ENCODE data around the gene KARS1.

Gene KARS1

DNA sequence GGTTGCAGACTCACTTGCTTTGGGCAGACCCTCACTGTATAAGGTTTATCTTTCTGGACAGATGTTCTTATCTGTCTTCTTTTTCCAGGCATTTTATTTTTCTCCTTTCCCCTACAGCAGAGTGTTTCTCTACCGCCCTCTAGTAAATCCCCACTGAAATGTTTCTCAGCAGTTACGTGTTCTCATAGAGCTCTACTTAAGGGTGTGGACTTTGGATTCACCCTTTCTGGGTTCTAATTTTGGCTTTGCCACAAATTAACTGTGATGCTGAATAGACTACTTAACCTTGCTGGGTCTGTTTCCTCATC, 26.3 kb downstream of the KARS1 start:
- Histone ChIP-seq H3F3A (ENCODE audit: insufficient read depth, low read length) (no peaks in the 10 kb centered on the region), H2AFZ (ENCODE audit: low read length) (no peak overlapping the region), H3K9ac (ENCODE audit: low read length) (no peak overlapping the region), H3K27me3 (ENCODE audit: insufficient read depth, low read length) (no peaks in the 10 kb centered on the region), H3K4me3 (ENCODE audit: low read depth, low read length, poor library complexity, severe bottlenecking) (peak overlapping the region; percentile 92), H3K27ac (ENCODE audit: low read depth, low read length, poor library complexity, severe bottlenecking) (no peak overlapping the region), H3K4me1 (ENCODE audit: insufficient read depth, low read length, severe bottlenecking) (peaks cover 23% of the 10 kb centered on the region), H3K9me2 (ENCODE audit: low read depth, low read length) (no peaks in the 10 kb centered on the region), H3K9me3 (ENCODE audit: low read length) (no peaks in the 10 kb centered on the region), H3K4me2 (ENCODE audit: low read length) (peak overlapping the region; percentile 96), H3K36me3 (ENCODE audit: insufficient read depth, low read length) (peaks cover 51% of the 10 kb centered on the region), H4K20me1 (ENCODE audit: insufficient read depth, low read length) (no peaks in the 10 kb centered on the region), H3K79me2 (ENCODE audit: insufficient read depth, low read length) (peaks cover 6% of the 10 kb centered on the region; the same call in 1 of the 2 replicates)
- TF ChIP-seq, protein P1, sequence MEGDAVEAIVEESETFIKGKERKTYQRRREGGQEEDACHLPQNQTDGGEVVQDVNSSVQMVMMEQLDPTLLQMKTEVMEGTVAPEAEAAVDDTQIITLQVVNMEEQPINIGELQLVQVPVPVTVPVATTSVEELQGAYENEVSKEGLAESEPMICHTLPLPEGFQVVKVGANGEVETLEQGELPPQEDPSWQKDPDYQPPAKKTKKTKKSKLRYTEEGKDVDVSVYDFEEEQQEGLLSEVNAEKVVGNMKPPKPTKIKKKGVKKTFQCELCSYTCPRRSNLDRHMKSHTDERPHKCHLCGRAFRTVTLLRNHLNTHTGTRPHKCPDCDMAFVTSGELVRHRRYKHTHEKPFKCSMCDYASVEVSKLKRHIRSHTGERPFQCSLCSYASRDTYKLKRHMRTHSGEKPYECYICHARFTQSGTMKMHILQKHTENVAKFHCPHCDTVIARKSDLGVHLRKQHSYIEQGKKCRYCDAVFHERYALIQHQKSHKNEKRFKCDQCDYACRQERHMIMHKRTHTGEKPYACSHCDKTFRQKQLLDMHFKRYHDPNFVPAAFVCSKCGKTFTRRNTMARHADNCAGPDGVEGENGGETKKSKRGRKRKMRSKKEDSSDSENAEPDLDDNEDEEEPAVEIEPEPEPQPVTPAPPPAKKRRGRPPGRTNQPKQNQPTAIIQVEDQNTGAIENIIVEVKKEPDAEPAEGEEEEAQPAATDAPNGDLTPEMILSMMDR (IDR thresholded peaks at IDR 0.05; ENCODE audit: low read length) = peak; percentile 71
- TF ChIP-seq EZH2 (IDR thresholded peaks at IDR 0.05; ENCODE audit: borderline replicate concordance, low read length) = no peak

DNA sequence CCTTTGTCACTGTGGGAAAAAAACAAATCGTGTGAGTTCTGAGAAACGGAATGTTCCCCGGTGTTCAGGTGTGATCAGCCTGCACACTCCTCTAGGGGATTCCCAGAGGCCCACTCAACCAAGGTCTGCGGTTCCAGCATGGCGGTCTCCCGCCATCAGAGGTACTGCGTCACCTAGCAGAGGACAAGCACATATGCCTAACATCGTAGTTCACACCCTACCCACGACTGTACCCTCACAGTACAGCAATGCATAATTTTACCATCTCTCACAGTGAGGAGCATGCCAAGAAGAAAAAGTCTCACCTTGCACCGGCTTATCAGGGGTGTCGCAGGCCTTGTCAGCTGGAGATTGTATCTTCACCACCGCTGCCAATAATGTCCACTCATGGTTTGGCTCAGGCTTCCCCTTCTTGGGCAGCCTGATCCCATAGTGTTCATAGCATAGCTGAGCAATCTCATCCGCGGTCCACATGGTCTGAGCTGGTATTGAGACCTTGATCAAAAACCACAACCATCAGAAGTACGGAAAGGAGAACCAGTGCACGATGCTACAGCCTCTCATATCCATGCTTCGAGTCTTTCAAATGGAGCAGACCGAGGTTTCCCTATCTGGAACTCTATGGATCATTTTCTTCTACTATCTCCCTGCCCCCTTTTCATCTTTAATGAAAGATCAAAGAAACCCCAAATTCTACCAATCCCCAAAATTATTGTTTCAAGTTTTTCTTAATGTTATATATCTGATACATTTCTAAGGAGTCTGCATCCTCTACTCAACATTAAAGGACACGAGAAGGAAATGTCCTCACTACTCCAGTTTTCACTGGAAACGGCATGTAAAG, 26.9 kb downstream of the KARS1 start:
- Histone ChIP-seq H3K4me2 (ENCODE audit: low read length) (peak overlapping the region; percentile 96; the same call in 1 of the 2 replicates), H3K9me2 (ENCODE audit: low read depth, low read length) (no peaks in the 10 kb centered on the region), H2AFZ (ENCODE audit: low read length) (no peak overlapping the region), H3K4me3 (ENCODE audit: low read depth, low read length, poor library complexity, severe bottlenecking) (no peak overlapping the region), H3K9me3 (ENCODE audit: low read length) (no peaks in the 10 kb centered on the region), H3K4me1 (ENCODE audit: insufficient read depth, low read length, severe bottlenecking) (peaks cover 23% of the 10 kb centered on the region), H3K27me3 (ENCODE audit: insufficient read depth, low read length) (no peaks in the 10 kb centered on the region), H3K79me2 (ENCODE audit: insufficient read depth, low read length) (peaks cover 6% of the 10 kb centered on the region; the same call in 1 of the 2 replicates), H3F3A (ENCODE audit: insufficient read depth, low read length) (no peaks in the 10 kb centered on the region), H3K9ac (ENCODE audit: low read length) (no peak overlapping the region), H4K20me1 (ENCODE audit: insufficient read depth, low read length) (no peaks in the 10 kb centered on the region), H3K36me3 (ENCODE audit: insufficient read depth, low read length) (peaks cover 51% of the 10 kb centered on the region), H3K27ac (ENCODE audit: low read depth, low read length, poor library complexity, severe bottlenecking) (no peak overlapping the region)
- no peak for TF ChIP-seq EZH2 (IDR thresholded peaks at IDR 0.05; ENCODE audit: borderline replicate concordance, low read length)
- TF ChIP-seq, protein P1 (IDR thresholded peaks at IDR 0.05; ENCODE audit: low read length) = no peak

DNA sequence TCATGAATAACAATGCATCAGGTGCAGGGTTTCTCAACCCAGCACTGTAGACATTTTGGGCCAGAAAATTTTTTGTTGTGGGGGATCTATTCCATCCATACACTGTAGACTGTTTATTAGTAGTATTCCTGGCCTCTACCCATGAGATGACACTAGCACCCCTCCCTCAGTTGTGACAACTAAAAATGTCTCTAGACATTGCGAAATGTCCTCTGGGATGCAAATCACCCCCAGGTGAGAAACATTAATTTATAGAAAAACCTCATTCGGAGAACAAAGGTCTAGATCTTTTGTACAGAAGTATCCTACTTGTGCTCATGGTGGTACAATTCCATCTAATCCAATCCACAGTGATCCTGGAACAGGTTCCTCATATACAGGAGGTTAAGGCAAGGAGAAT, 28.7 kb downstream of the KARS1 start:
- Histone ChIP-seq H4K20me1 (ENCODE audit: insufficient read depth, low read length) (no peaks in the 10 kb centered on the region), H3K9me3 (ENCODE audit: low read length) (no peaks in the 10 kb centered on the region), H3F3A (ENCODE audit: insufficient read depth, low read length) (no peaks in the 10 kb centered on the region), H3K27ac (ENCODE audit: low read depth, low read length, poor library complexity, severe bottlenecking) (no peak overlapping the region), H3K27me3 (ENCODE audit: insufficient read depth, low read length) (no peaks in the 10 kb centered on the region), H3K4me1 (ENCODE audit: insufficient read depth, low read length, severe bottlenecking) (peaks cover 23% of the 10 kb centered on the region), H3K36me3 (ENCODE audit: insufficient read depth, low read length) (peaks cover 66% of the 10 kb centered on the region), H3K79me2 (ENCODE audit: insufficient read depth, low read length) (peaks cover 6% of the 10 kb centered on the region; the same call in 1 of the 2 replicates), H3K4me2 (ENCODE audit: low read length) (no peak overlapping the region), H3K9ac (ENCODE audit: low read length) (no peak overlapping the region), H2AFZ (ENCODE audit: low read length) (no peak overlapping the region), H3K9me2 (ENCODE audit: low read depth, low read length) (no peaks in the 10 kb centered on the region), H3K4me3 (ENCODE audit: low read depth, low read length, poor library complexity, severe bottlenecking) (no peak overlapping the region)
- TF ChIP-seq EZH2 (IDR thresholded peaks at IDR 0.05; ENCODE audit: borderline replicate concordance, low read length) = no peak
- TF ChIP-seq, protein P1 (IDR thresholded peaks at IDR 0.05; ENCODE audit: low read length) = no peak
